Mononuclear cell (primary cell): Measurements from ENCODE around the gene ANK3. TPM values are rescaled to one million over a fixed set of nuclear protein-coding genes. Genes with fewer than 3 reads are reported as not detected.

ENCODE experiments used
- H3K27me3 ChIP-seq: 2 replicates; pipeline ENCODE4 v1.6.0; 2011; ENCODE audit warnings: low read length, control low read depth; ENCODE audit not compliant: insufficient read depth
- H3K4me1 ChIP-seq: 2 replicates; pipeline ENCODE4 v1.5.1; 2011; ENCODE audit warnings: mild to moderate bottlenecking, low read length, control low read depth; ENCODE audit not compliant: insufficient read depth
- H3K4me3 ChIP-seq: 2 replicates; pipeline ENCODE4 v1.5.1; 2011; ENCODE audit warnings: mild to moderate bottlenecking, low read length, moderate library complexity
- H3K9me3 ChIP-seq: 2 replicates; pipeline ENCODE4 v1.5.1; 2011; ENCODE audit warnings: low read depth, mild to moderate bottlenecking, control low read depth, low read length
- total RNA-seq: library from RNA; depleted of rRNA; stranded (reverse); fragments of >200 nt; gene quantifications from one replicate; pipeline ENCODE4 v1.2.3, GENCODE V29; 2012

ANK3 gene
- total RNA-seq, 1 donor: 73.0 TPM

GRCh38 chr10:60124536-60124935 is 265.1 kb downstream of the ANK3 start:
- no peaks in the 10 kb centered on the region for H3K9me3 ChIP-seq
- no peaks in the 10 kb centered on the region for H3K4me1 ChIP-seq
- H3K4me3 ChIP-seq: no peak overlapping the region
- no peaks in the 10 kb centered on the region for H3K27me3 ChIP-seq

GRCh38 chr10:60123668-60124067 is 266.0 kb downstream of the ANK3 start:
- no peaks in the 10 kb centered on the region for H3K27me3 ChIP-seq
- no peak overlapping the region for H3K4me3 ChIP-seq
- H3K9me3 ChIP-seq: no peaks in the 10 kb centered on the region
- no peaks in the 10 kb centered on the region for H3K4me1 ChIP-seq

- no peak overlapping the region for H3K4me3 ChIP-seq
- H3K27me3 ChIP-seq: no peaks in the 10 kb centered on the region
- no peaks in the 10 kb centered on the region for H3K4me1 ChIP-seq
- H3K9me3 ChIP-seq: no peaks in the 10 kb centered on the region
Observed at GRCh38 chr10:60123172-60123571, 266.5 kb downstream of the ANK3 start.

- H3K9me3 ChIP-seq: no peaks in the 10 kb centered on the region
- H3K4me1 ChIP-seq: no peaks in the 10 kb centered on the region
- no peaks in the 10 kb centered on the region for H3K27me3 ChIP-seq
- no peak overlapping the region for H3K4me3 ChIP-seq
Observed at GRCh38 chr10:60122190-60122589, 267.5 kb downstream of the ANK3 start.

- Histone ChIP-seq H3K9me3 (no peaks in the 10 kb centered on the region), H3K27me3 (no peaks in the 10 kb centered on the region), H3K4me1 (no peaks in the 10 kb centered on the region), H3K4me3 (no peak overlapping the region)
Observed at GRCh38 chr10:60114765-60115586, 274.7 kb downstream of the ANK3 start.

- Histone ChIP-seq H3K27me3 (no peaks in the 10 kb centered on the region), H3K4me3 (no peak overlapping the region), H3K4me1 (no peaks in the 10 kb centered on the region), H3K9me3 (no peaks in the 10 kb centered on the region)
Observed at GRCh38 chr10:60110739-60111138, 278.9 kb downstream of the ANK3 start.

- no peak overlapping the region for H3K4me3 ChIP-seq
- no peaks in the 10 kb centered on the region for H3K4me1 ChIP-seq
- H3K9me3 ChIP-seq: no peaks in the 10 kb centered on the region
- H3K27me3 ChIP-seq: no peaks in the 10 kb centered on the region
Observed at GRCh38 chr10:60107308-60107976, 282.2 kb downstream of the ANK3 start.

- Histone ChIP-seq H3K4me1 (no peaks in the 10 kb centered on the region), H3K9me3 (no peaks in the 10 kb centered on the region), H3K27me3 (no peaks in the 10 kb centered on the region), H3K4me3 (no peak overlapping the region)
Observed at GRCh38 chr10:60105295-60105695, 284.4 kb downstream of the ANK3 start.

- Histone ChIP-seq H3K27me3 (no peaks in the 10 kb centered on the region), H3K4me1 (no peaks in the 10 kb centered on the region), H3K9me3 (no peaks in the 10 kb centered on the region)
Observed at GRCh38 chr10:60101821-60102220, 287.9 kb downstream of the ANK3 start.

GRCh38 chr10:60099998-60100747 is 289.5 kb downstream of the ANK3 start:
- no peaks in the 10 kb centered on the region for H3K4me1 ChIP-seq
- H3K9me3 ChIP-seq: no peaks in the 10 kb centered on the region
- H3K4me3 ChIP-seq: no peak overlapping the region
- no peaks in the 10 kb centered on the region for H3K27me3 ChIP-seq

More at GRCh38 chr10:60101821-60102220, 287.9 kb downstream of the ANK3 start:
- H3K4me3 ChIP-seq: no peak overlapping the region

- Histone ChIP-seq H3K9me3 (no peaks in the 10 kb centered on the region), H3K4me1 (no peaks in the 10 kb centered on the region), H3K4me3 (no peak overlapping the region), H3K27me3 (no peaks in the 10 kb centered on the region)
Observed at GRCh38 chr10:60098677-60099601, 290.7 kb downstream of the ANK3 start.

GRCh38 chr10:60096761-60097513 is 292.7 kb downstream of the ANK3 start:
- Histone ChIP-seq H3K4me1 (no peaks in the 10 kb centered on the region), H3K27me3 (no peaks in the 10 kb centered on the region), H3K9me3 (no peaks in the 10 kb centered on the region), H3K4me3 (no peak overlapping the region)

- Histone ChIP-seq H3K9me3 (no peaks in the 10 kb centered on the region), H3K4me3 (no peak overlapping the region), H3K27me3 (no peaks in the 10 kb centered on the region), H3K4me1 (no peaks in the 10 kb centered on the region)
Observed at GRCh38 chr10:60093317-60093716, 296.4 kb downstream of the ANK3 start.

- no peaks in the 10 kb centered on the region for H3K4me1 ChIP-seq
- no peaks in the 10 kb centered on the region for H3K27me3 ChIP-seq
- H3K9me3 ChIP-seq: no peaks in the 10 kb centered on the region
- H3K4me3 ChIP-seq: no peak overlapping the region
Observed at GRCh38 chr10:60086862-60087261, 302.8 kb downstream of the ANK3 start.
